Liver (tissue), 3 donors: ENCODE results near the gene INPP5A.

ENCODE experiments used
- CTCF ChIP-seq: fragments of 150-350 bp; IDR thresholded peaks from 2 replicates; pipeline ENCODE4 v1.5.1; 2017; ENCODE audit warnings: improper control_type of control experiment, low read depth, low read length; ENCODE audit not compliant: missing input control
- EGR1 ChIP-seq, 2 donors: IDR thresholded peaks; 2 replicates each; pipeline ENCODE4 v1.6.1; 2016 to 2018; ENCODE audit warnings: antibody characterized with exemption in 2 of 2, low read depth in 2 of 2
- FOXA1 ChIP-seq: IDR thresholded peaks from 2 replicates; pipeline ENCODE4 v1.6.1; 2016; ENCODE audit warnings: antibody characterized with exemption
- GABPA ChIP-seq, 2 donors: IDR thresholded peaks in 1 of 2; conservative IDR thresholded peaks in 1 of 2; 2 replicates each; pipeline ENCODE4 v1.6.1; 2016; ENCODE audit warnings: antibody characterized with exemption in 2 of 2, mild to moderate bottlenecking in 1 of 2, moderate library complexity in 1 of 2
- RAD21 ChIP-seq, 2 donors: IDR thresholded peaks; 2 replicates each; pipeline ENCODE4 v1.6.1; 2016; ENCODE audit warnings: antibody characterized with exemption in 2 of 2, mild to moderate bottlenecking in 2 of 2
- REST ChIP-seq: IDR thresholded peaks from 2 replicates; pipeline ENCODE4 v1.6.1; 2016; ENCODE audit warnings: antibody characterized with exemption, mild to moderate bottlenecking
- RXRA ChIP-seq, 2 donors: IDR thresholded peaks; 2 replicates each; pipeline ENCODE4 v1.6.1; 2017 to 2018; ENCODE audit warnings: antibody characterized with exemption in 2 of 2, mild to moderate bottlenecking in 1 of 2
- TAF1 ChIP-seq: conservative IDR thresholded peaks from 2 replicates; pipeline ENCODE4 v1.6.1; 2016; ENCODE audit warnings: antibody characterized with exemption, mild to moderate bottlenecking
- donor health status: healthy.
- donor health status: healthy.

- TF ChIP-seq CTCF (no peak), GABPA (IDR thresholded peaks at IDR 0.05 in 1 of 2, conservative IDR thresholded peaks at IDR 0.05 in 1 of 2) (no peak), FOXA1 (no peak), TAF1 (no peak), RAD21 (IDR thresholded peaks at IDR 0.05) (no peak), REST (no peak), RXRA (IDR thresholded peaks at IDR 0.05) (no peak), EGR1 (IDR thresholded peaks at IDR 0.05; ENCODE audit: low read depth in 2 of 2) (no peak)
Observed at GRCh38 chr10:132512693-132513345, 24.8 kb upstream of the INPP5A start.
